ENCODE data around the gene SLC38A3.

DNA sequence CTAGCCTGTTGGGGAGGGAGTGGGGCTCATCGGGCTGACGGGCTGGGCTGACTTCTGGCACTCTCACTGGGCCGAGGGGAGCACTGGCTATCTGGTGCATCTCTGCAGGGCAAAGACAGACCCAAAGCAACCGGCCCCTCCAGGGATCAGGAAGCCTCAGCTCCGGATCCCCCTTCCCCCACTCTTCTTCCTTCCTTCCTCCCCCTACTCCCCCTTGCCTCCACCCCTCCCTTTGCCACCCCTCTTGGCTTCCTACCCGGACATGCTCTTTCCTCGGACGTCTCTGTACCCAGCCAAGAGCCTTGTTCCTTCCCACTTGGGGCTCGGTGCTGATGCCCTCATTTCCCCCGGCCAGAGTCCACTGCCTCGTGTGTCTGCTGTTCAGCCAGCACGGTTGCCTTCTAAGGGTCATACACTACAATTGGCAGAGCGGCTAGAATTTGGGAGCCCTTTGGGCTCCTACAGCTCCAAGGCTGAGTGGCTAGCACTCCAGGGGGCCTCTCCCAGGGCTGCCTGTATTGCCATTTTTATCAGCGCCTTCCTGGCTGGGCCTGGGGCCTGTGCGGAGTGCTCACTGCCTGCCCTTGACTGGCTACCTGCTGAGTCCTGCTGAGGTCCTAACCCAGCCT, 39.0 kb upstream of the SLC38A3 start:
- TF ChIP-seq, protein P1, sequence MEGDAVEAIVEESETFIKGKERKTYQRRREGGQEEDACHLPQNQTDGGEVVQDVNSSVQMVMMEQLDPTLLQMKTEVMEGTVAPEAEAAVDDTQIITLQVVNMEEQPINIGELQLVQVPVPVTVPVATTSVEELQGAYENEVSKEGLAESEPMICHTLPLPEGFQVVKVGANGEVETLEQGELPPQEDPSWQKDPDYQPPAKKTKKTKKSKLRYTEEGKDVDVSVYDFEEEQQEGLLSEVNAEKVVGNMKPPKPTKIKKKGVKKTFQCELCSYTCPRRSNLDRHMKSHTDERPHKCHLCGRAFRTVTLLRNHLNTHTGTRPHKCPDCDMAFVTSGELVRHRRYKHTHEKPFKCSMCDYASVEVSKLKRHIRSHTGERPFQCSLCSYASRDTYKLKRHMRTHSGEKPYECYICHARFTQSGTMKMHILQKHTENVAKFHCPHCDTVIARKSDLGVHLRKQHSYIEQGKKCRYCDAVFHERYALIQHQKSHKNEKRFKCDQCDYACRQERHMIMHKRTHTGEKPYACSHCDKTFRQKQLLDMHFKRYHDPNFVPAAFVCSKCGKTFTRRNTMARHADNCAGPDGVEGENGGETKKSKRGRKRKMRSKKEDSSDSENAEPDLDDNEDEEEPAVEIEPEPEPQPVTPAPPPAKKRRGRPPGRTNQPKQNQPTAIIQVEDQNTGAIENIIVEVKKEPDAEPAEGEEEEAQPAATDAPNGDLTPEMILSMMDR (IDR thresholded peaks at IDR 0.05): no peak
- no peak for TF ChIP-seq POLR2A (IDR thresholded peaks at IDR 0.05)
